ENCODE measurements around the gene PLXNA2.

DNA sequence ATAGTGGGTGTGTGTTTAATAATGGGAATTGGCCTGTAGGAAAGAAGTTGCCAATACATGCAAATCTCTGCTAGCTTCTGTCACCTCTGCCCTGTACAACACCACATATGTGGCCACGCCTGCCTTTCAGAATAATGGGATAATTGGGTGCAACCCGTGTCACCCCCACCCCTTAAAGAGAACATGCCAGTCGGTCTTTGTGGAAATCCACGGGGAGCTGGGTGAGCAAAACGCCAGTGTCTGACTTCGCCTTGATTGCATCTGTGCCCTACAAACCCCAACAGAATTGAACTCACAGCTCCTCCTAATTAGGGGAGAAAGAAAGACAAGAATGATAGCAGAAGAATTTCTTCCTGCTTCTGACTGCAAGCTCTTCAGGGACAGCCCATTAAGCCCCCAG is 6.4 kb upstream of the PLXNA2 start:
- TF ChIP-seq CTCF (conservative IDR thresholded peaks at IDR 0.05) (no peak), EZH2 (IDR thresholded peaks at IDR 0.05; ENCODE audit: low read depth) (no peak)

Data from PC-9 (cell line).